MG63 (cell line): ENCODE data around the gene KLHDC7A. TPM values are rescaled to one million over a fixed set of nuclear protein-coding genes. Genes with fewer than 3 reads are reported as not detected.
A peak's percentile ranks its signal among the peaks of the same experiment; 100 is the strongest.
"Not testable (repeated sequence)": the region's sequence is repeated elsewhere in the genome, so short reads cannot be mapped to it uniquely, and the experiment has no call there.

Experiments
- DNase-seq: peaks from one replicate; pipeline ENCODE4 v3.0.0-alpha.2; 2020
- H3K27me3 ChIP-seq: fragments of 250-450 bp; sonication (Bioruptor Pico); 2 replicates; pipeline ENCODE4 v1.5.1; 2020; ENCODE audit warnings: mild to moderate bottlenecking, moderate library complexity
- H3K36me3 ChIP-seq: fragments of 250-450 bp; sonication (Bioruptor Pico); 2 replicates; pipeline ENCODE4 v1.5.1; 2020; ENCODE audit warnings: mild to moderate bottlenecking, moderate library complexity
- H3K4me3 ChIP-seq: fragments of 250-450 bp; sonication (Bioruptor Pico); 2 replicates; pipeline ENCODE4 v1.5.1; 2020; ENCODE audit warnings: mild to moderate bottlenecking, moderate library complexity
- H3K9me3 ChIP-seq: fragments of 250-450 bp; sonication (Bioruptor Pico); 2 replicates; pipeline ENCODE4 v1.5.1; 2020; ENCODE audit warnings: mild to moderate bottlenecking, moderate library complexity
- total RNA-seq: library from RNA; depleted of rRNA; stranded (reverse); fragments of >200 nt; shearing (Covaris generic); gene quantifications from 2 replicates; pipeline ENCODE4 v1.2.3, GENCODE V29; 2014; ENCODE audit warnings: low replicate concordance; rRNA removed

KLHDC7A gene
- 0.89 and 0.95 TPM in 2 replicates for total RNA-seq

GRCh38 chr1:18480315-18481189 is at the start of gene KLHDC7A:
Gene KLHDC7A, plus strand, starts transcription at chr1:18480930. Its CDS starts 52 bp downstream, at chr1:18480982.
- Histone ChIP-seq H3K4me3 (no peak within 1 kb of the TSS), H3K27me3 (no peaks in the 10 kb centered on the region)
- DNase-seq: peak; percentile 76

GRCh38 chr1:18434041-18434440 is 46.7 kb upstream of the KLHDC7A start:
- Histone ChIP-seq H3K9me3 (no peaks in the 10 kb centered on the region; the same call in 1 of the 2 replicates), H3K27me3 (no peaks in the 10 kb centered on the region), H3K36me3 (no peaks in the 10 kb centered on the region), H3K4me3 (no peak overlapping the region)
- DNase-seq: no peak

More at GRCh38 chr1:18480315-18481189, at the start of gene KLHDC7A:
- H3K9me3 ChIP-seq: no peaks in the 10 kb centered on the region
- H3K36me3 ChIP-seq: no peaks in the 10 kb centered on the region

GRCh38 chr1:18440385-18441226 is 40.1 kb upstream of the KLHDC7A start:
- Histone ChIP-seq H3K27me3 (peaks cover 18% of the 10 kb centered on the region), H3K36me3 (no peaks in the 10 kb centered on the region), H3K9me3 (no peaks in the 10 kb centered on the region), H3K4me3 (no peak overlapping the region)
- no peak for DNase-seq

- H3K4me3 ChIP-seq: no peak overlapping the region
- H3K36me3 ChIP-seq: no peaks in the 10 kb centered on the region
- DNase-seq: no peak
- H3K9me3 ChIP-seq: no peaks in the 10 kb centered on the region
- H3K27me3 ChIP-seq: peaks cover 18% of the 10 kb centered on the region
Measured at GRCh38 chr1:18443587-18444520, 36.9 kb upstream of the KLHDC7A start.

GRCh38 chr1:18444563-18444962 is 36.2 kb upstream of the KLHDC7A start:
- no peak for DNase-seq
- Histone ChIP-seq H3K27me3 (peaks cover 16% of the 10 kb centered on the region), H3K4me3 (no peak overlapping the region), H3K9me3 (no peaks in the 10 kb centered on the region), H3K36me3 (no peaks in the 10 kb centered on the region)

- H3K27me3 ChIP-seq: no peaks in the 10 kb centered on the region; the same call in 1 of the 2 replicates
- no peak overlapping the region for H3K4me3 ChIP-seq
- DNase-seq: no peak
Measured at GRCh38 chr1:18446751-18447150, 34.0 kb upstream of the KLHDC7A start.

GRCh38 chr1:18447509-18448220 is 33.1 kb upstream of the KLHDC7A start:
- H3K36me3 ChIP-seq: no peaks in the 10 kb centered on the region
- H3K27me3 ChIP-seq: no peaks in the 10 kb centered on the region; the same call in 1 of the 2 replicates
- H3K4me3 ChIP-seq: no peak overlapping the region
- no peak for DNase-seq
- no peaks in the 10 kb centered on the region for H3K9me3 ChIP-seq

More at GRCh38 chr1:18446751-18447150, 34.0 kb upstream of the KLHDC7A start:
- Histone ChIP-seq H3K36me3 (no peaks in the 10 kb centered on the region), H3K9me3 (no peaks in the 10 kb centered on the region)

GRCh38 chr1:18448889-18449288 is 31.8 kb upstream of the KLHDC7A start:
- Histone ChIP-seq H3K36me3 (no peaks in the 10 kb centered on the region), H3K4me3 (no peak overlapping the region), H3K27me3 (no peaks in the 10 kb centered on the region), H3K9me3 (no peaks in the 10 kb centered on the region)
- no peak for DNase-seq

GRCh38 chr1:18452550-18452949 is 28.2 kb upstream of the KLHDC7A start:
- H3K36me3 ChIP-seq: no peaks in the 10 kb centered on the region
- no peak overlapping the region for H3K4me3 ChIP-seq
- H3K9me3 ChIP-seq: no peaks in the 10 kb centered on the region
- H3K27me3 ChIP-seq: peaks cover 11% of the 10 kb centered on the region
- DNase-seq: no peak

- Histone ChIP-seq H3K9me3 (no peaks in the 10 kb centered on the region), H3K4me3 (no peak overlapping the region), H3K27me3 (peaks cover 22% of the 10 kb centered on the region), H3K36me3 (no peaks in the 10 kb centered on the region)
- DNase-seq: no peak
Measured at GRCh38 chr1:18458133-18459092, 22.3 kb upstream of the KLHDC7A start.

GRCh38 chr1:18461656-18462055 is 19.1 kb upstream of the KLHDC7A start:
- no peak for DNase-seq
- Histone ChIP-seq H3K9me3 (no peaks in the 10 kb centered on the region), H3K27me3 (peaks cover 17% of the 10 kb centered on the region), H3K4me3 (no peak overlapping the region), H3K36me3 (no peaks in the 10 kb centered on the region)

- not testable (repeated sequence) for H3K4me3 ChIP-seq, H3K9me3 ChIP-seq, H3K36me3 ChIP-seq, DNase-seq
- H3K27me3 ChIP-seq: peaks cover 12% of the 10 kb centered on the region
Measured at GRCh38 chr1:18462517-18462916, 18.2 kb upstream of the KLHDC7A start.

GRCh38 chr1:18463063-18463462 is 17.7 kb upstream of the KLHDC7A start:
- H3K9me3 ChIP-seq: no peaks in the 10 kb centered on the region
- no peak overlapping the region for H3K4me3 ChIP-seq
- no peaks in the 10 kb centered on the region for H3K36me3 ChIP-seq
- peaks cover 8% of the 10 kb centered on the region; the same call in 1 of the 2 replicates for H3K27me3 ChIP-seq
- no peak for DNase-seq

GRCh38 chr1:18463984-18464664 is 16.6 kb upstream of the KLHDC7A start:
- no peak for DNase-seq

More at GRCh38 chr1:18463984-18464664, 16.6 kb upstream of the KLHDC7A start:
- Histone ChIP-seq H3K36me3 (no peaks in the 10 kb centered on the region), H3K9me3 (no peaks in the 10 kb centered on the region), H3K4me3 (no peak overlapping the region), H3K27me3 (peaks cover 6% of the 10 kb centered on the region; the same call in 1 of the 2 replicates)
